Omental fat pad (tissue), 4 donors: ENCODE data around the gene WBP1L. TPM values are rescaled to one million over a fixed set of nuclear protein-coding genes. Genes with fewer than 3 reads are reported as not detected.
"Not testable (repeated sequence)": the region's sequence is repeated elsewhere in the genome, so short reads cannot be mapped to it uniquely, and the experiment has no call there.

Experiments
- ATAC-seq: fragments of 150-250 bp; one replicate; pipeline ENCODE4 v1.9.1; 2016; ENCODE audit warnings: mild to moderate bottlenecking, moderate library complexity; ENCODE audit not compliant: low FRiP score
- DNase-seq: peaks from one replicate; pipeline ENCODE4 v3.0.0-alpha.2; 2019; ENCODE audit warnings: low spot score
- CTCF ChIP-seq, 3 donors: fragments of 450-650 bp; IDR thresholded peaks; one replicate each; pipeline ENCODE4 v1.5.1; 2016 to 2017; ENCODE audit warnings: antibody characterized with exemption in 3 of 3, mild to moderate bottlenecking in 3 of 3, moderate library complexity in 2 of 3
- total RNA-seq, 4 donors: library from RNA; depleted of rRNA; stranded (reverse); fragments of >200 nt; gene quantifications; one replicate each; pipeline ENCODE4 v1.1.0, GENCODE V29; 2016

Gene WBP1L
- total RNA-seq, 4 donors from 2014 or later: 106 to 214 (median 165) TPM

DNA sequence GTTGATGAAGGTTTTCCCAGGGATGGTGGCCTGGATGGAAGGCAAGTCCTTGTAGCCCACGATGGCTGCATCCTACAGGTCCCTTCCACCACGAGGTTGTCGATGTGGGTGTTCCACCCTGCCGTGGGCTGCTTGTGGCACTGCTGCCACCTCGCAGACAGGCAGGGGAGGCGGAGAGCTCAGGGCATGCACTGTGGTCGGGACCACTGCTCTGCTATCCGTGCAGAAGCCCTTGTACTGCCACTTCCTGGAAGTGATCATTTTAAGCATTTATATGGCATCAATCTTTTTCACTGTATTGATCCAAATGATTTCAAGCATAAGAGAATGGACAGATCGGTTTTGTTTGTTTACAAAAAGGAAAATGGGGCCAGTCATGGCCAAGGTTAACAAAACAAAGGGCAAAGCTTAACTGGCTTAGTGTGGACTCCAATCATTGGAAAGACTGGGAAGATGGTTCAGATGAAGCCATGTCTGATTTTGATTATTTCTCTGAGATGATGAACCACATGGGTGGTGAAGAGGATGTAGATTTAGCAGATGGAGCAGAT, 101.7 kb downstream of the WBP1L start:
- ATAC-seq: no peak
- no peak for TF ChIP-seq CTCF (IDR thresholded peaks at IDR 0.05)

DNA sequence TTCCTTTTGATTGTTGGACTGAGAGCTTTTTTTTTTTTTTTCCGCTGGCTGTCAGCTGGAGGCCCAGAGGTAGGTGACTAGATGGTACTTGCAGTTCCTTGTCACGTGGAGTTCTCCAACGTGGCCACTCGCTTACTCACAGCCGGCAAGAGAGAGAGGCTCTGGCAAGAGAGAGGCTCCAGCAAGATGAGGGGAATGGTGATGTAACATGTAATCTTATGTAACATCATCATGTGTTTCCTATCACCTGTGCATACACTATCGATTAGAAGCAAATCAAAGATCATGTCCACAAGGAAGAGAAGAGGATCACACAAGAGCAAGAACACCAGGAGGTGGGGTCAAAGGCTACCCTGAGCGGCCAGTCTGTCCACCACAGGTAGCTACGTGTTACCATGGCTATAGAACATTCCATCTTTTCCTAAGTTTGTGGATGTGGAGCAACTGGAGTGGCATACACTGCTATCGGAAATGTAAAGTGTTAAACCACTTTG, 106.3 kb downstream of the WBP1L start:
- no peak for TF ChIP-seq CTCF (IDR thresholded peaks at IDR 0.05)
- no peak for ATAC-seq

More for the DNA sequence above, 101.7 kb downstream of the WBP1L start:
- no peak for DNase-seq

GRCh38 chr10:102853237-102853636, 109.5 kb downstream of the WBP1L start:
- DNase-seq, ATAC-seq: not testable (repeated sequence)

More for the DNA sequence above, 106.3 kb downstream of the WBP1L start:
- DNase-seq: no peak

DNA sequence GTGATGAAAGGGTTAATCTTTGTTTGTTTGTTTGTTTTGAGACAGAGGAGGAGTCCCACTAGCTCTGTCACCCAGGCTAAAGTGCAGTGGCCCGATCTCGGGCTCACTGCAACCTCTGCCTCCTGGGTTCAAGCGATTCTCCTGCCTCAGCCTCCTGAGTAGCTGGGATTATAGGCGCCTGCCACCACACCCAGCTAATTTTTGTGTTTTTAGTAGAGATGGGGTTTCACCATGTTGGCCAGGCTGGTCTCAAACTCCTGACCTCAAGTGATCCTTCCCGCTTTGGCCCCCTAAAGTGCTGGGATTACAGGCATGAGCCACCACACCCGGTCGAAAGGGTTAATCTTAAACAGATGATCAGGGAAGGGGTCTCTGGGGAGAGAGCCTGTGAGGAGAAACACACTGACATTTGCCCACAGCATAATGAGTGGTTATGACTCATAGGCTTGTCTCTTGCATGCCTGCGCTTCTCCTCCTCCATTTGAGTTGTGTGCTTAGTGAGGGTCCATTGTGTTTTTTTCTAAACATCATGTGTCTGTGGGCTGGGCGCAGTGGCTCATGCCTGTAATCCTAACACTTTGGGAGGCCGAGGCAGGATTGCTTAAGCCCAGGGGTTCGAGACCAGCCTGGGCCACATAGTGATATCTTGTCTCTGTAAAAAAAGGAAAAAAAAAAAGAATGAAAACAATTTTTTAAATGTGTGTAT, 112.1 kb downstream of the WBP1L start:
- DNase-seq, ATAC-seq: not testable (repeated sequence)

GRCh38 chr10:102856758-102857424, 113.1 kb downstream of the WBP1L start:
- no peak for TF ChIP-seq CTCF (IDR thresholded peaks at IDR 0.05)
- DNase-seq (no peak), ATAC-seq (no peak)

DNA sequence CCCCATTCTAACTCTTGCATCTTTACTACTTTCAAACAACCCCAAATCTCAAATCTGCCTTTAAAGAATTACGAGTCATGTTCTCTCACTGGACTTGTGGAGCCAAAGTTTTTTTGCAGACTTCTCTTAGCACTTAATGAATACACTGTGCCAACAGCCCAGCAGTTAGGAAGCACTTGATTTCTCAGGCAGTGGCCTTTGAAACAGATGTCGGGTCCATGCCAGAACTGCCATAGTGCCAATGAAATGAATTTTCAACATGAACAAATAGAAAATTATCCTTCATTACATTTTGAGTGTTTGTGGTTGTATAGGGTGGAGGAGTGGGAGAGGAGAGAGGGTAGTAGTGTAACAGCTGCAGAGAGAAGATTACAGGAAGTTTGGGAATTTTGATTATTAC, 116.2 kb downstream of the WBP1L start:
- no peak for TF ChIP-seq CTCF (IDR thresholded peaks at IDR 0.05)
- DNase-seq: no peak
- no peak for ATAC-seq

DNA sequence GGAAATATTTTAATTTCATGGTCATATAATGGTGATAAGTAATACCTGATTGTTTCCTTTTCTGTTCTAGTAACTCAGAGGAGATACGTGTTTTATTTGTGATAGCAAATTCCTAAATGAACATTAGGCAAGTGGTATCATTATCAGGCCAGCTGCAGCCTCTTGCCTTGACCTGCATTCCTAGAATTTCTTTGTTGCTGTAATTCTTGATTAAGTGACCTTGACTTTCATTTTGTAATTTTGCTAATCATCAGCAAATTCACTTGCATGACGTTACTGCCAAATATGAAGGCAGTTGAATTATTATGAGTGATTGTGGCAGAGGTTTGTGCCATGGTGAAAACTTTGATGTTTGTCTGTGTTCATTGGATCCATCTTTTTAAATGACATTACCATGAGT, 119.9 kb downstream of the WBP1L start:
- DNase-seq (no peak), ATAC-seq (no peak)
- no peak for TF ChIP-seq CTCF (IDR thresholded peaks at IDR 0.05)

DNA sequence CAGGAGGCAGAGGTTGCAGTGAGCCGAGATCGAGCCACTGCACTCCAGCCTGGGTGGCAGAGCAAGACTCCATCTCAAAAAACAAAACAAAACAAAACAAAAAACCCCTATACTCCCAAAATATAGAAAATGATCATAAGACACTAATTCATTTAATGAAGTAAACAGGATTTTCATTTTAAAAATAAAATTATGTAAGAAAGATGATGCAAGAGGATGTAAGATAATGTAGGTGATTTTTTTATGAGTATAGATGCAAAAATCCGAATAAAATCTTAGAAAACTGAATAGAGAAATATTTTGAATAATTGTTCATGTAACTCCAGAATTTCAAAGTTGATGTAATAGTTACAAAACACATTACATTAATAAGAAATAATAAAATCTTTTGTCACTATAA, 121.9 kb downstream of the WBP1L start:
- DNase-seq: no peak
- no peak for TF ChIP-seq CTCF (IDR thresholded peaks at IDR 0.05)

More for the DNA sequence above, 121.9 kb downstream of the WBP1L start:
- ATAC-seq: no peak
